DND-41 (cell line): ENCODE measurements around the gene HEATR1.

Source experiments
- ATAC-seq: fragments of 200-7000 bp; cut with Tn5 transposase; 3 replicates; pipeline ENCODE4 v1.9.1; 2021; ENCODE audit warnings: low read depth; ENCODE audit not compliant: insufficient read depth
- DNase-seq: peaks from one replicate; pipeline ENCODE4 v3.0.0-alpha.2; 2020
- H2AFZ ChIP-seq: 2 replicates; pipeline ENCODE4 v1.6.0; 2012; ENCODE audit warnings: low read depth, low read length
- H3K27ac ChIP-seq: 2 replicates; pipeline ENCODE4 v1.5.1; 2012; ENCODE audit warnings: low read length, inconsistent platforms
- H3K27me3 ChIP-seq: fragments of 200-600 bp; sonication (generic); 2 replicates; pipeline ENCODE4 v1.6.0; 2012; ENCODE audit warnings: low read length, mild to moderate bottlenecking, inconsistent platforms; ENCODE audit not compliant: insufficient read depth, poor library complexity
- H3K36me3 ChIP-seq: 2 replicates; pipeline ENCODE4 v1.5.1; 2012; ENCODE audit warnings: low read length, inconsistent platforms; ENCODE audit not compliant: insufficient read depth
- H3K4me1 ChIP-seq: 2 replicates; pipeline ENCODE4 v1.5.1; 2012; ENCODE audit warnings: mild to moderate bottlenecking, low read length; ENCODE audit not compliant: insufficient read depth
- H3K4me2 ChIP-seq: 2 replicates; pipeline ENCODE4 v1.6.0; 2012; ENCODE audit warnings: mild to moderate bottlenecking, moderate library complexity, low read length, inconsistent platforms; ENCODE audit not compliant: insufficient read depth
- H3K4me3 ChIP-seq, 2 experiments: fragments of 200-600 bp in 1 of 2; shearing (Covaris generic) in 1 of 2; 2 replicates each; pipeline ENCODE4 v1.5.1; 2012 to 2016; ENCODE audit warnings: inconsistent platforms in 2 of 2, low read length in 2 of 2, mild to moderate bottlenecking in 2 of 2, low read depth in 1 of 2, moderate library complexity in 1 of 2
- H3K79me2 ChIP-seq: 2 replicates; pipeline ENCODE4 v1.6.0; 2012; ENCODE audit warnings: low read length, inconsistent platforms; ENCODE audit not compliant: insufficient read depth
- H3K9ac ChIP-seq: 2 replicates; pipeline ENCODE4 v1.6.0; 2012; ENCODE audit warnings: low read depth, mild to moderate bottlenecking, inconsistent platforms, low read length, moderate library complexity
- H3K9me3 ChIP-seq: 2 replicates; pipeline ENCODE4 v1.5.1; 2012; ENCODE audit warnings: low read length, moderate library complexity, mild to moderate bottlenecking, inconsistent platforms; ENCODE audit not compliant: insufficient read depth, severe bottlenecking
- H4K20me1 ChIP-seq: 2 replicates; pipeline ENCODE4 v1.6.0; 2012; ENCODE audit warnings: low read length; ENCODE audit not compliant: insufficient read depth
- CTCF ChIP-seq: IDR thresholded peaks from 2 replicates; pipeline ENCODE4 v1.5.1; 2012; ENCODE audit warnings: borderline replicate concordance, low read length, moderate library complexity, mild to moderate bottlenecking; ENCODE audit not compliant: poor library complexity, severe bottlenecking; ENCODE audit errors: extremely low read depth
- EZH2 ChIP-seq: IDR thresholded peaks from 3 replicates; pipeline ENCODE4 v1.6.1; 2012; ENCODE audit warnings: borderline replicate concordance, low read depth, mild to moderate bottlenecking, moderate library complexity, low read length, inconsistent platforms; ENCODE audit not compliant: severe bottlenecking

The HEATR1 gene

GRCh38 chr1:236511735-236512418 lies 92.4 kb downstream of the HEATR1 start:
- DNase-seq (no peak), ATAC-seq (no peak)
- no peaks in the 10 kb centered on the region for H3K36me3 ChIP-seq
- H4K20me1 ChIP-seq: no peaks in the 10 kb centered on the region
- H3K27ac ChIP-seq: no peak overlapping the region
- no peaks in the 10 kb centered on the region for H3K27me3 ChIP-seq
- H3K4me1 ChIP-seq: no peaks in the 10 kb centered on the region
- no peak overlapping the region for H3K4me3 ChIP-seq
- H3K79me2 ChIP-seq: no peaks in the 10 kb centered on the region
- H3K9me3 ChIP-seq: no peaks in the 10 kb centered on the region
- no peak overlapping the region for H2AFZ ChIP-seq
- TF ChIP-seq EZH2 (no peak), CTCF (no peak)
- H3K9ac ChIP-seq: no peak overlapping the region
- no peak overlapping the region for H3K4me2 ChIP-seq

- DNase-seq (no peak), ATAC-seq (no peak)
- H3K27ac ChIP-seq: no peak overlapping the region
- no peaks in the 10 kb centered on the region for H3K4me1 ChIP-seq
- no peak overlapping the region for H3K4me2 ChIP-seq
- H3K27me3 ChIP-seq: no peaks in the 10 kb centered on the region
- H3K9me3 ChIP-seq: no peaks in the 10 kb centered on the region
- H3K36me3 ChIP-seq: no peaks in the 10 kb centered on the region
- H3K4me3 ChIP-seq: no peak overlapping the region
- no peak overlapping the region for H3K9ac ChIP-seq
- H3K79me2 ChIP-seq: no peaks in the 10 kb centered on the region
- H4K20me1 ChIP-seq: no peaks in the 10 kb centered on the region
- TF ChIP-seq EZH2 (no peak), CTCF (no peak)
- no peak overlapping the region for H2AFZ ChIP-seq
Measured at GRCh38 chr1:236509647-236510401, 94.5 kb downstream of the HEATR1 start.

GRCh38 chr1:236509203-236509602 lies 95.1 kb downstream of the HEATR1 start:
- no peaks in the 10 kb centered on the region for H3K9me3 ChIP-seq
- DNase-seq (no peak), ATAC-seq (no peak)
- H3K79me2 ChIP-seq: no peaks in the 10 kb centered on the region
- no peak overlapping the region for H2AFZ ChIP-seq
- no peak overlapping the region for H3K4me3 ChIP-seq
- H3K27ac ChIP-seq: no peak overlapping the region
- H3K27me3 ChIP-seq: no peaks in the 10 kb centered on the region
- H3K4me2 ChIP-seq: no peak overlapping the region
- no peaks in the 10 kb centered on the region for H3K4me1 ChIP-seq
- no peak overlapping the region for H3K9ac ChIP-seq
- TF ChIP-seq EZH2: no peak
- TF ChIP-seq CTCF: no peak
- H3K36me3 ChIP-seq: no peaks in the 10 kb centered on the region
- H4K20me1 ChIP-seq: no peaks in the 10 kb centered on the region
